T-helper 2 cell (primary cell): ENCODE results near the gene PKIG.

Experiments used
- DNase-seq, 5 experiments: peaks; one replicate each; pipeline versions ENCODE4 v3.0.0 to v3.0.0-alpha.2; 2012 to 2022

PKIG gene

DNA sequence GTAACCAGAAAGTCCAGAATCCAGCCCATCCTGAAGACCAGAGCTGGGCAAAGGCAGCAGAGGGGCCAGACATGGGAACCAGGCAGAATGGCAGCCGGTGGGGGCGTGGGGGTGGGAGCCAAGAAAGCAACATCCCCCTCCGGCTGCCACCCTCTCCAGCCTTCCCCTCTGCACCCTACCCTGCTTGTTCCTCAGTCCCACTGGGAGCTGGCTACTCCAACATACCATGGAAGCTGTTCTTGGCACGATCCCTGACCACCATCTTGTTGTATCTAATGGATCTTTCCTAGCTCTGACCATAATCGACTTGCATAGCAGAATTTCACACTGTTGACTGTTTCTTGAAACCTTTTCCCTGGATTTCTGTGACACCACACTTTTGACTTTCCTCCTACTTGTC is 38.9 kb downstream of the PKIG start:
- no peak for DNase-seq

DNA sequence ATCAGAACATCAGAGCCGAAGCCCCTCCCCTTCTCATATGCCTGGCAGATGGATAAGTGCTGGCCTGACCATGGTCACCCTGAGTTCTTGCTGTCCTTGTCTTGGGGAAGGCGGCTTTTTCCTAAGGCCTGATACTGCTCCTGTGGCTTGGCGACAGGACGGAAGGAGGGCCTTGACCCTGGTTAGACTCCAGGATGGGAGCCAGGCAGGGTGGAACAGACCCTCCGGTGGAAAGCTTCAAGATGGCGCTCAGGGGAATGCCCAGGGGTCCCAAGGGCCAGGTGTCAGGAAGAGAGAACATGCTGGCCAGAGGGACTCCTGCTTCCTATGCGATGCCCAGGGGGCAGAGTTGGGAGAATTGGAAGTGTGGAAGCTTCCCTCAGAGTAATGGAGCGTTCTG is 39.6 kb downstream of the PKIG start:
- DNase-seq = no peak

DNA sequence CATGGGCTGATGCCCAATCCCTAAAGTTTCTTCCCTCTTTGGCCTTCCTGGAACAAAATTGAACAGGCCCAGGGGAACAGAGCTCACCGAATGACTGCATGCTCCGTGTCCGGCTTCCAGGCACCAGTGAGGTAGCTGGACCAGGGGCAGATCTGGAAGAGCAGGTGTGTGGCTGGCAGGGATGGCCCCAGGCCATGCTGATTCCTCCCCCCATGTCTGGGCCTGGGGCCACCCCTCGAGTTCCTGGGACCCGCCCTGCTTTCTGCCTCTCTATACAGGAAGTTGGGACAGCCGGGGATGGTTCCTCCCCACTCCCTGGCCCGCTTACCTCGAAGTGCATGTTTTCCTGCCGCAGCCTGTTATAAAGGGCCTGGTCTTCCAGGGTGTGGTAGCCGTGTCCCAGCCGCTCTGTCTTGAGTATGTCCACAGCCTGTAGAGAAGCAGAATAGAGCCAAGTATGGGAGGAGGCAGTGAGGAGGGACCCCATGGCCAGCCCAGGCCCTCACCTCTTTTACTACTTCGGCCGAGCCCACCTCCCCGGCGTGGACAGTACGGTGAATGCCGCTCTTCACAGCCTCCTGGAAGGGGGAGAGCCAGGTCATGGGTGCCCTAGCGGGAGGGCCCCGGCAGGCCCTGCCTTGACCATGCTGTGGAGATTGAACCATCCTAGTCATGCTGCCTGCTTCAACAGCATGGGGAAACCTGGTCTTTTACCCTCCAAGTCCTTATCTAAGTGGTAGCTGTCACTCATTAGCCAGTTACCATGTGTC is 40.3 kb downstream of the PKIG start:
- DNase-seq = no peak

DNA sequence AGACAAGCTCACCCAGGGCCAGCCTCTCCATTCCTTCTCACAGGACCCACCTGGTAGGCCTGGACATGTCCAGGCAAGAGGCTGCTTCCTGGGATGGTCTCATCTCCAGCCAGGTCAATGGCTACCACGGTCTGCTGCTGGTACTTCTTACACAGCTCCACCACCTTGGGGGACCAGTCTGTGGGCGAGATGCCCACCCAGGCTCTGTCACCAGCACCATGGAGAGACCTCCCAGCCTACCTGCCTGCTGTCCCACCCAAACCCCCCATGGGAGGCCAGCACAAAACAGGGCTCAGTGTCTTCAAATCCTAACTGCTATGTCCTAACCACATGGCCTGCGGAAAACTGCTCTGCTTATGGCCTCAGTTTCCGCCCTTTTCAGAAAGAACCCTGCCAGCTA is 41.8 kb downstream of the PKIG start:
- DNase-seq = no peak

DNA sequence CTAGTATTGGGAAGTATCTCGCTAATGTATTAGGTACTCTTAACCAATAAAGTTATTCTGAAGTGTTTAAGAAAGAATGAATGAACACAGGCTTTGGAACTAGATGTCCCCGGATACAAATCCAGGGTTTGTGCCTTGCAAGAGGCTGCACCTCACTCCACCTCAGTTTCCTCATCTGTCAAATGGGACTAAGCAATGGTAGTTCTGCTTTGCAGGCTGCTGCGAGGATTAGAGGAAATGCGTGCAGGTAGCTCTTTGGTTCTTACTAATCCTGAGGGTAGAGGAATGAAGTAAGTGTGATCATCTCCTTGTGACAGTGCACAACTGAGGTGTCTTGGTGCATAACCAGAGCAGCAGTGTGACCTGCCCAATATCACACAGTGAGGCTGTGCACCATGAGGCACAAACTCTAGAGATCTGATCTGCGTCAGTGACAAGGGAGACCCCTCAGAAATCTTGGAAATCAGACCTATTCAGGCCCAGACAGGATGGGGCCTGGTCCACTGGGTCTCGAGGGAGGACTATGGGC is 42.4 kb downstream of the PKIG start:
- no peak for DNase-seq

DNA sequence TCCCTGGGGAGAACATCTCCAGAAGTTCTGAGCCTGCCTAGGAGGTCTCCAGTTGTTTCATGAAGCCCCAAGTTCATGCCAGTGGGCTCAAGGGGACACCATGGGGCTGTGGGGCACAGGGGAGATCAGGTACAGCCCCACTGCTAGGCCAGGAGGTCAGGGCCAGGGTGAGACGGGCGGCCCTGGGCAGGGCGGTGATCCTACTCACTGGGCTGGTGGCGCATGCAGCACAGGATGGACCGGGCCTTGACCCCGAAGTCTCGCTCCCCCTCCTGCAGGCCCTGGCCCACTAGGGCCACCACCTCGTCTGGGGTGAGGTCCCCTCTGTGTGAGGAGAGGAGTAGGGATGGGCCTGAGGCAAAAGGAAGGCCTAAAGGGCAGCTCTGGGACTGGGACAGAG is 43.0 kb downstream of the PKIG start:
- no peak for DNase-seq

DNA sequence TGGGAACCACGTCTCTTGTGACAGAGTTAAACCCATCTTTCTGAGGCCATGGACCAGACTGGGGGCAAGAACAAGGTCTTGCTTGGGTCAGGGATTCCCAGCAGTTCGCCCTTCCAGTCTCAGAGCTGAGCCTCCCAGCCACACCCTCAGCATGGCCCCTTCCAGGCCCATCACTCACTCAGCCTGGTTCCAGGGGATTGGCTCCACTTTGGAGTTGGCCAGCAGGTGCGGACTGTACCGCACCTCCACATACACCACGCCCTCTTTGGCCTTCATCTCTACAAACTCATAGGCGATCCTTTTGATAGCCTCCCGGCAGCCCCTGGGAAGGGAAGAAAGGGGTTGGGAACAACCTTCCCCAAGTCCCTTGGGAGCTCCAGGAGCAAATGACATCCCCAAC is 43.9 kb downstream of the PKIG start:
- no peak for DNase-seq

DNA sequence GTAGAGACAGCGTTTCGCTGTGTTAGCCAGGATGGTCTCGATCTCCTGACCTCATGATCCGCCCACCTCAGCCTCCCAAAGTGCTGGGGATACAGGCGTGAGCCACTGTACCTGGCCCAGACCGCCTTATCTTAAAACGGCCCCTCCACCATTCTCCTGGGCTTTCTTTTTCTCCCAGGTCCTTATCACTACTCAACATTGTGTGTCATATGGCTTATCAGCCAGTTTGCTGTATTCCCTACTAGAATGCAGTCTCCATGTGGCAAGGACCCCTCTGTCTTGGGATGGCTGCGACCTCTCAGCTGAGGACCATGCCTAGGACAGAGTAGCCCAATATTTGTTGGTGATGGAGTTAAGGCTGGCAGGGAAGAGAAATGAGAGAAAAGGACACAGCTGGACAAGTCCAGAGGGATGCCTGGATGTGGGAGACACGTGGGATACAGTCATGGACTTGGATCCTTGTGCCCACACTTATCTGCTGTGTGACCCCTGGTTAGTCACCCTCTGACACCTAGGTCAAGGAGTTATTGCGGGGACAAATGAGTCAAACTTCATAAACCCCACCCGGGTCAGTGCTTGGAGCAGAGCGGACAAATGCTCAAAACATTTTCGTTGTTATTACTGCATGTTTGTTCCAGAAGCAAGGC is 45.1 kb downstream of the PKIG start:
- DNase-seq = no peak

DNA sequence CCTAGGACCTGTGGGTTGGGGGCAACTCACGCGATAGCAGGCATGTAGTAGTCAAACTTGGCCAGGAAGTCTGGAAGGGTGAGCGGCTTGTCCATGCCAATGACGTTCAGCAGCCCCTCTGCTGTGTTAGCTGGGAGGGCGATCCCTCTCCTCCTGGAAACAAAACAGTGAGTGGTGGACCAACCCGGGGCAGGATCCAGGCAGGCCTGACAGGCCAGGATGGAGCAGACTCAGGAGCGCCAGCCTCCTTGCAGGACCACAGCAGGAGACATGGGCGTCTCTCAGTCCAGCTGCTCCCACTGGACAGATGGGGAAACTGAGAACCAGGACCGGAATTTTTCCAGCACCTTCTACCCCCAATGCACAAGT is 46.6 kb downstream of the PKIG start:
- DNase-seq = no peak

DNA sequence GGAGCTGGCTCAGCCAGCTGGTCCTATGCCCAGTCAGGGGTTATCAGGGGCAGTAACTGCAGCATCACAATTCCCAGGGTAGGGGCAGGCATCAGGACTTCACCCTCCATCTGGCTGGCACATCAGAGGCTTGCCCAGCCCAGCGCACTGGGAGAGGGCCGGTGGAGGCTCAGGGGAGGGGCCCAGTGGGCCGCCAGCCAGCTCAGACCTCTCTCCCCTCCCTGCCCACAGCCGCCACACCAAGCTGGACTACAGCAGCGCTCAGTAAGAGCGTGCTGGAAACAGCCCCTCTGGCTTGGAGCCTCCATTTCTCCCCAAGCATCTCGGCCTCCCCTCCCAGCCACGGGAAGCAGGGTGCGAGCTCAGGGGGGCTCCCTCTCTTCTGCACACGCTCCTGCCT is 47.2 kb downstream of the PKIG start:
- no peak for DNase-seq

DNA sequence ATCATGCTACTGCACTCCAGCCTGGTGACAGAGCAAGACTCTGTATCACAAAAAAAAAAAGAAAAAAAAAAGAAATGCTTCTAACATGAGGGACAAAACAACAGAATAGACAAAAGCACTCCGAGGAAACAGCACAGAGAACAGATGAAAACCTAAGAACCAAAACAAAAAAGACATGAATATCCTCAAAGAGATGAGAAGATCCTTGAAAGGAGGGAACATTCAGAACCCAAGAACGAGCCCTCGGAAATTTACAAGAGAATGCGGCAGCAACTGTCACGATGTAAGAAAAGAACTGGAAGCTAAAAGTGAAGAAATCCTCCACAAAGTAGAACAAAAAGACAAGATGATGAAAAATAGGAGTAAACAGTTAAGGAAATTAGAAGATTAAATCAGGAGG is 47.9 kb downstream of the PKIG start:
- no peak for DNase-seq

DNA sequence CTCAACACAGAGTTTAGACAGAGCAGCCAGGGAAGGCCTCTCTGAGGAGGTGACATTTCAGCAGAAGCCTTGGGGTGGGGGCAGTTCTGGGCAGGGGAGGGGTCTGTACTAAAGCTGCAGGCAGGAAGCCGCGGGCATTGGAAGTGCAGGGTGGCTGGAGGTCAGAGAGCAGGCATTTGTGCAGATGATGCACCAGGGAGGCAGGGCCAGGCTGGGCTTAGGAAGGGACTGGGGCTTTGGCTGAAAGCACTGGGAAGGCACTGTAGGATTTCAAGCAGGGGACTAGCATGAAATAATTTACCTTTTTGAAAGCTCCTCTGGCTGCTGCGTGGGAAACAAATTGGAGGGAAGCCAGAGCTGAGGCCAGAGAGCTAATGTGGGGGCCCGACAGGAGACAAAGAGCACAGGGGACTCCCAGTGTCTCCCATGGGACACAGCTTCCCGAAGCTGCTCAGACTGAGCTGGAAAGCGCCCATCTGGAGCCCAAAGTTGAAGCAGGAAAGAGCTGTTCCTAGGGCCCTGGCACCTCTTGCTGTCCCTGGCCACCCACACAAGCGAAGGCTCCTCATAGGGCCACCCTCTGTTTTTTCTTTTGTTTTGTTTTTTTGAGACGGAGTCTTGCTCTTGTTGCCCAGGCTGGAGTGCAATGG is 49.8 kb downstream of the PKIG start:
- no peak for DNase-seq

DNA sequence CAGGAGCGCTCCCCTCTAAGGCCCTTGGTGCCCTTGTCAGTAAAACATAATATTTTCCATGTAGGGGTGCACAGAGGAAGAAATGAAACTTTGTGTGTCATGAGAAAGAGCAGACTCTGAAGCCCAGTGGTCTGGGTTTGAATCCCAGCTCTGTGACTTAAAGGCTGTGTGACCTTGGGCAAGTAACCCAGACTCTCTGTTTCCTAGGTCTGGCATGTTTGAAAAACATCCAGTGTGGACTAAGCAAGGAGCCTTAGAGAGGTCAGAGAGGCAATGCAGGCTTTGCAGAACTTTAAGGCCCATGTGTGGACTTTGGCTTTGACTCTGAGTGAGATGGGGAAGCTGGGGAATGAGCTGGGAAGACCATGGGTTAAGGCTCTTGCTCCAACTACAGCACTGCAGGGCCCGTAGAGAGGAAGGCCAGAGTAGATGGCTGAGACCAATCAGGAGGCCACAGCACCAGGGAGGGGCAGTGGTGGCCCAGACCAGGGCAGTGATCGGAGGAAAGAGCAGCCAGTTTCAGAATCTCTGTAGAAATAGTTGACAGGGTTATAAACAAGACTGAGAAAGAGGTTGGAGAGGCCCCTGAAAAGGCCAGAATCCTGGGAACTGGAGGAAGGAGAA is 50.9 kb downstream of the PKIG start:
- DNase-seq = no peak

DNA sequence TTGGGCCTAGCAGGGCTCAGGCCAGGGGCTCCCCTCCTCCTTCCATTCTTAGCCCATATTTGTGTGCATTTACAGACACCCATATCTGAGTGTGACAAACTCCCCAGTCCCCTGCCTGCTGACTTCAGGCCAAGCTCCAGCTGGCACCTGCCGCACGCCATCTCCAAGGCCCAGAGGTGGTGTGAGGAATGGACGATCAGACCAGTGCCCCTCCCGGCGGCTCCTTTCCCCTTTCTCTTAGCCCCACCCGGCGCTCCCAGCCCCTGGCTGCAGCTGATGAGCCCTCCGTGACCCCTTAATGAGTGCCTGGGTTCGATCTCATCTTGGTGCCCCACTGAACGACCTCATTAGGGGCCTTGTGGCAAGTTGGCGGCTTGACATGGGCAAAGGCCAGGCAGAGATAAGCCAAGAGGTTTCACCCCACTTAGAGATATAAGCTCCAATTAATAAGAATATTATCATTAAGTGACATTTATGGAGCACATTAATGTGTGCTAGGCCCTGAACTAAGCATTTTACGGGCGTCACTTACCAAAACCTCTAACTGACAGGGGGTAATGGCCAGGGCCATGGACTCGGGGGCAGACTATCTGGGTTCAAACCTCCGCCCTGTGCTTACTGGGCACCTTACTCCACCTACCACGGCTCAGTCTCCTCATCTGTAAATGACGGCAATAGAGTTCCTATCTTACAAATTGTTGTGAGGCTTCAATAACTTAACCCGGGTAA is 51.7 kb downstream of the PKIG start:
- no peak for DNase-seq

DNA sequence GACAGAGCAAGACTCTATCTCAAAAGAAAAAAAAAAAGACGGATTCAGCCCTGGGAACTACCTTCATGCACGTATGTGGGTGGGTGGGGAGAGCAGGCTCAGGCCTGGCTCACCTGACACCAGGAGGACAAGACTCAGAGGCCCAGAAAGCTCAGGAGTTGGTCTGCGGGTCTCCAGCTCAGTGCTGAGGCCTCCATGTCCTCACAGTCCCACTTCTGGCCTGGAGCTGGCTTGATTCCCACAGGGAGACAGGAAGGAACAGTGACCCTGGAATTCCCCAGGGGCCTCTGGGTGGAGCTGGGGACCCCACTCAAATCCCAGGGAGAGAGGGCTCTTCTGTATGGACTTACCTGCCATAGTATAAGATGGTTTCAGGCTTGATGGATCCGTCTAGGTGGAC is 53.5 kb downstream of the PKIG start:
- DNase-seq = no peak

DNA sequence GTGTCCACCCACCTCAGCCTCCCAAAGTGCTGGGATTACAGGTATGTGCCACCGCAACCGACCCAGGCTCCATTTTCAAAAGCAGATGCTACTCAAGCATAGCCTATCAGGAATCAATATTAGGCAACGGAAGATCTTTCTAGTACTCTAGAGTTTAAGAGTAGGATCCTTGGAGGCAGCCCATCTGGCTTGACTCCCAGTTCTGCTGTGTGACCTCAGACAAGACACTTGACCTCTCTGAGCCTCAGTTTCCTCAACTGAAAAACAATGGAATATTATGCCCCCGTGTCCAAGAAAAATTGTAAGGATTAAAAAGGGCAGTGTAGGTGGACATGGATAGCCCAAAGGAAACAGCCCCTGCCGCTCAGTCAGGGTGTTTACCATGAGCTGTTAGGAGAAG is 54.7 kb downstream of the PKIG start:
- DNase-seq = no peak

DNA sequence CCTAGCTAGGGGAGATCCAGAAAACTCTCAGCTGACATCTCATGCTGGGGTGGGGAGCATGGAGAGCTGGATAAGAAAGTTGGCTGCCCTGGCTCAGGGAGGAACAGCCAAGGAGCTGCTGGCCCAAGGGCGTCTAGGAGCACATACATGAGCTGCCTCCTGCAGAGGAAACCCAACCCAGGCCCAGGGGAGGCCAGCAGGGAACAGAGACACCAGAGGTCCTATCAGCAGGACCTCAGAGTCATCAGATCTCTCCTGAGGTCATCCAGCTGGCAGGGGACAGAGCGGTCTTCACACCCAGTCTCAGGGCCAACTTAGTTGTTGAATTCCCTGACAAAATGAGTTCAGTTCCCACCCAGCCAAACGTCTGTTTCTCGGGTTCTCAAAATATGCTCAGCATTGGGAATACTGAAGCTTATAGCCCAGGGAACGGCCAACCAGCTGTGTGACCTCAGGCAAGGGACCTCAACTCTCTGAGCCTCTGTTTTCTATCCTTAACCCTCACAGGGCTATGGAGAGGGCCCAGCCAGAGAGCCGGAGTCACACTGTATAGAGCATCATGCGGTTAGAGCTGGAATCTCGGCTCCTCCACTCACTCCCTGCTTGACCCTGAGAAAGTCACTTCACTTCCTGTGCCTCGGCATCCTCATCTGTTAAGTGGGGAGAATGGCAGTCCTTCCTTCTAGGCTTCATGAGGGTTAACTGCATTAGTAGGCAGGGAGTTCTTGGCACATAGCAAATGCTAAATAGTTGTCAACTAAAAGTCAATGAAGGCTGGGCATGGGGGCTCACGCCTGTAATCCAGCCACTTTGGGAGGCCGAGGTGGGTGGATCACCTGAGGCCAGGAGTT is 55.4 kb downstream of the PKIG start:
- no peak for DNase-seq

DNA sequence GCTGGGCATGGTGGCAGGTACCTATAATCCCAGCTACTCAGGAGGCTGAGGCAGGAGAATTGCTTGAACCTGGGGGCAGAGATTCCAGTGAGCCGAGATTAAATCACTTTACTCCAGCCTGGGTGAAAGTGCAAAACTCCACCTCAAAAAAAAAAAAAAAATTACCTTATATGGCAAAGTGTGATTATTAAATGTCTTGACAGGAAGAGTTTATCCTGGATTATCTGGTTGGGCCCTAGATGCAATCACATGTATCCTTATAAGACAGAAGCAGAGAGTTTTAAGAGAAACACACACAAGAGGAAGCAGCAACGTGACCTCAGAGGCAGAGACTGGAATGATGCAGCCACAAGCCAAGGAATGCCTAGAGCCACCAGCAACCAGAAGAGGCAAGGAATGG is 58.1 kb downstream of the PKIG start:
- no peak for DNase-seq

DNA sequence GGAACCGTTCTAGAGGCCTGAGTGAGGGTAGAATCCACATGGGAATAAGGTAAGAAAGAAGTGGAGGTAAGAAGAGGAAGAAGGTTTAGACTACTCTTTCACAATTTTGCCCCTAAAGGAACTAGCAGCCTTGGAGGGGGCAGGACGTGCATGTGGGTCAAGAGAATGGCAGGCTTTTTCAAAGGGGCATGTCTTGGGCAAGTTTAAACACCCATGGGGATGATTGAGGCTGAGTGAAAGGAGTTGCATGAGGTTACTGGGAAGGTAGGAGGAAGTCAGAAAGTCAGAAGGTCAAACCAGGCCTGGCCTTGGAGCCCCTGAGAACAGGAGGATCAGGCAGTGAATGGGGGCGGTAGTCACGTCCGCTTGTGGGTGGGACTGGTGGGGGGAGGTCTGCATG is 58.9 kb downstream of the PKIG start:
- DNase-seq = no peak

DNA sequence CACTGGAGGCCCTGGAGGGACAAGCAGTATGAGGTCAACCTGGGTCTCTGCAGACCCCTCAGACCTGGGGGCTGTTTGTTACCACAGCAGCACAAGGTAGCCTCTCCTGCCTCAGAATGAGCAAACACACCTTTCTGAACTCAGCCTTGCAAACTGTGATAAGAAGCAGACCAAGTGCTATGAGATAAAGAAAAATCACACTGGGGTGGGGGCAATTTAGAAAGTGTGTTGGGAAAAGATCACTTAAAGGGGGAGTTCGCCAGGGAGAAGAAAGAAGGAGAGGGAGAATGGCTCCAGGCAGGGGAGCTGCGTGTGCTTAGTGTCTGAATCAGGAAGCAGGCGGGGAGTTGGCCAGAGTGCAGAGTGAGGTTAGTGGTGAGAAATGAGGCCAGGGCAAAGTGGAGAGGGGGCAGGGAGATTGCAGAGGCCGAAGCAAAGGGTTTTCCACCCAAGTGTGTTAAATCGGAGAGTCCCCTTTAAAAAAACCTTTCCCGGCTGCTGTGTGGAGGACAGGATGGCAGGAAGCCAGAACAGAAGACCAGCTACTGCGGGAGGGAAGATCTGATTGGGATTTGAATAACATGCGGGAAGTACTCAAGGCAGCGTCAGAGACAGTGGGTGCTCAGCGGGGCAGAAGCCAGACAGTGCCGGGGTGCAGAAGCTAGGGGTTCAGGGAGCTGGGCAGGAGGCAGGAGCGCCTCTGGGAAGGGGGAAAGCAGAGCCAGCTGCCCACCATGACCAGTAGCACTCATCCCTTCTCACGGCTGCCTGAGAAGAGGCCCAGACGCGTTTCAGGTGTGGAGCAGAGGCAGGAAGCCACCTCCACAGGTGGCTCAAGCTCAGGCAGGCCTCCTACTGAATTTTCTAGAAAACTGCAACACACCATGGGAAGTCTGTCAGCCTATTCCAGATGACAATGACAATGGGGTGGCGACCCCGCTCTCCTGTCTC is 60.1 kb downstream of the PKIG start:
- peak in 2 of 5 experiments; percentile 37 to 43 for DNase-seq

DNA sequence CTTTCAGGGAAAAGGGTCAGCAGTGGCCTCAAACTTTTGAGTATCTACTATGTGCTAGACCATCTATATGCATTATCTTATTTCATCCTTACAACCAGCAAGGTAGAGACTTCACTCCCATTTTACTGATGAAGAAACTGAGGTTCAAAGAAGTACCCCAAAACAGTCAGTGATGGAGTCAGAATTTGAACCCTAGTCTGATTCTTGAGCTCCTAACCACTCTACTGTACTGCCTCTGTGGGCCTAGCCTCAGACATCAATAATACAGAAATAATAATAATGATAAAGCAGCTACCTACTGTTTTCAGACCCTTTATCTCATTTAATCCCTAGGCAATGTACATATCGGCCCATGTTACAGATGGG is 60.8 kb downstream of the PKIG start:
- no peak for DNase-seq
